Measurements from ENCODE around the gene CUEDC1.

- no peak for TF ChIP-seq CTCF (IDR thresholded peaks at IDR 0.05)
- TF ChIP-seq EP300 (IDR thresholded peaks at IDR 0.05), result no peak
These were observed 48.8 kb upstream of the CUEDC1 start for GRCh38 chr17:58004060-58004459.
